ENCODE data around the gene MTMR3.

- TF ChIP-seq CTCF (conservative IDR thresholded peaks at IDR 0.05; ENCODE audit: low read length) (no peak), EZH2phosphoT487 (IDR thresholded peaks at IDR 0.05; ENCODE audit: borderline replicate concordance, low read depth, low read length) (no peak)
Observed at GRCh38 chr22:30074994-30075393, 192.0 kb downstream of the MTMR3 start.

Data from OCI-LY7 (cell line).